Endothelial cell of umbilical vein (primary cell): ENCODE measurements around the gene GAK. TPM values are rescaled to one million over a fixed set of nuclear protein-coding genes. Genes with fewer than 3 reads are reported as not detected.

Experiments used
- BruUV-seq: library from RNA; stranded (reverse); fragments of 400-500 nt; replicated peaks from 2 replicates; lab custom pipeline; 2021; lab: Mats Ljungman, UMichigan
- CTCF ChIA-PET: fragments of 300-600, 350-600 bp; sonication (Branson Sonifier 250); formaldehyde crosslinking; loops from one replicate; lab custom pipeline; 2021; ENCODE audit warnings: antibody characterized with exemption, inconsistent platforms; lab: Charles Lee
- POLR2A ChIA-PET: fragments of 300-600, 350-600 bp; sonication (Branson Sonifier 250); formaldehyde crosslinking; loops from one replicate; lab custom pipeline; 2021; ENCODE audit warnings: antibody characterized with exemption, inconsistent platforms; lab: Charles Lee
- DNase-seq: peaks from one replicate; pipeline ENCODE4 v3.0.0-alpha.2; 2011; ENCODE audit warnings: low read depth, low spot score
- FAIRE-seq: peaks from 2 replicates; lab custom pipeline; 2011; peaks lifted over from hg19 to GRCh38; lab: Jason Lieb, UNC
- H2AFZ ChIP-seq: 2 replicates; pipeline ENCODE4 v1.6.0; 2012; ENCODE audit warnings: low read depth, low read length, control low read depth, inconsistent platforms
- H3K27ac ChIP-seq: 2 replicates; pipeline ENCODE4 v1.5.1; 2011; ENCODE audit warnings: low read depth, mild to moderate bottlenecking, control low read depth, low read length, moderate library complexity; ENCODE audit not compliant: insufficient read depth
- H3K27me3 ChIP-seq, 2 experiments: 2 replicates each; pipeline versions ENCODE4 v1.6.0 to v1.6.1; 2011; ENCODE audit warnings: low read length in 2 of 2, mixed read lengths in 1 of 2; ENCODE audit not compliant: control insufficient read depth in 2 of 2, insufficient read depth in 2 of 2
- H3K36me3 ChIP-seq, 2 experiments: 2 replicates in 1 of 2; 3 replicates in 1 of 2; pipeline ENCODE4 v1.5.1; 2011; ENCODE audit warnings: low read length in 2 of 2, mild to moderate bottlenecking in 1 of 2, moderate library complexity in 1 of 2; ENCODE audit not compliant: control insufficient read depth in 2 of 2, insufficient read depth in 2 of 2; ENCODE audit errors: extremely low read depth in 1 of 2
- H3K4me1 ChIP-seq: 3 replicates; pipeline ENCODE4 v1.5.1; 2011; ENCODE audit warnings: mild to moderate bottlenecking, low read length; ENCODE audit not compliant: control insufficient read depth, insufficient read depth; ENCODE audit errors: extremely low read depth
- H3K4me2 ChIP-seq: 2 replicates; pipeline ENCODE4 v1.6.1; 2011; ENCODE audit warnings: low read length, control low read depth, mixed read lengths; ENCODE audit not compliant: insufficient read depth
- H3K4me3 ChIP-seq, 3 experiments: fragments of 200-600 bp in 1 of 3; sonication (generic), shearing (Covaris generic) in 1 of 3; replicated peaks in 1 of 3; 2 replicates each; pipeline ENCODE4 v1.5.1; 2011 to 2016; ENCODE audit warnings: control low read depth in 3 of 3, low read length in 3 of 3, mild to moderate bottlenecking in 2 of 3, inconsistent platforms in 1 of 3, low read depth in 1 of 3, moderate library complexity in 1 of 3; ENCODE audit not compliant: insufficient read depth in 1 of 3
- H3K79me2 ChIP-seq: 2 replicates; pipeline ENCODE4 v1.6.0; 2012; ENCODE audit warnings: low read length, inconsistent platforms; ENCODE audit not compliant: control insufficient read depth, insufficient read depth
- H3K9ac ChIP-seq: replicated peaks from 2 replicates; pipeline ENCODE3; 2011; ENCODE audit warnings: low read length, control low read depth; ENCODE audit not compliant: insufficient read depth; ENCODE audit errors: extremely low read depth
- H3K9me1 ChIP-seq: replicated peaks from 3 replicates; pipeline ENCODE4 v1.6.0; 2011; ENCODE audit warnings: mild to moderate bottlenecking, low read length; ENCODE audit not compliant: control insufficient read depth, insufficient read depth; ENCODE audit errors: extremely low read depth
- H3K9me3 ChIP-seq: replicated peaks from 2 replicates; pipeline ENCODE4 v1.5.1; 2012; ENCODE audit warnings: low read length, inconsistent platforms; ENCODE audit not compliant: control insufficient read depth, insufficient read depth
- H4K20me1 ChIP-seq: replicated peaks from 2 replicates; pipeline ENCODE3; 2011; ENCODE audit warnings: mild to moderate bottlenecking, low read length; ENCODE audit not compliant: control insufficient read depth, insufficient read depth; ENCODE audit errors: extremely low read depth
- CTCF ChIP-seq, 2 donors: IDR thresholded peaks; 1 replicate in 1 of 2; 2 replicates in 1 of 2; pipeline ENCODE4 v1.5.1; 2011; ENCODE audit warnings: low read length in 2 of 2, mild to moderate bottlenecking in 2 of 2, moderate library complexity in 2 of 2, control low read depth in 1 of 2, inconsistent platforms in 1 of 2, low read depth in 1 of 2; ENCODE audit not compliant: insufficient read depth in 1 of 2; ENCODE audit errors: extremely low read depth in 1 of 2
- MAX ChIP-seq: IDR thresholded peaks from 2 replicates; pipeline ENCODE4 v1.6.1; 2011; ENCODE audit not compliant: insufficient read depth, insufficient read length
- dilution Hi-C: fragments of 300-500 bp; cut with MboI; formaldehyde crosslinking; loops from one replicate; pipeline ENCODE4 v1.15.0; 2019; ENCODE audit warnings: low sequenced_read_pairs; ENCODE audit not compliant: extremely low pct_ligation_motif_present
- intact Hi-C: fragments of 100-400 bp; cut with micrococcal nuclease; formaldehyde crosslinking; loops from one replicate; pipeline ENCODE4 v1.10.0; 2022
- polyA plus RNA-seq, 4 experiments: library from polyadenylated mRNA; depleted of rRNA in 3 of 4; stranded (reverse) in 3 of 4; unstranded in 1 of 4; fragments of >200 nt; gene quantifications; 2 replicates each; pipeline versions ENCODE4 v1.2.1 to v1.2.3, GENCODE V29; 2011 to 2012; ENCODE audit warnings: missing spikeins in 1 of 4
- total RNA-seq: library from RNA; stranded (reverse); gene quantifications from 2 replicates; pipeline ENCODE4 v1.2.3, GENCODE V29; 2021

GAK gene
- total and polyA plus RNA-seq, 2 donors (not counting 3 experiments of a cell fraction or from before 2014, with no cell fraction given) = 49.6 to 109 TPM

- dilution Hi-C loops = no loop called here
- DNase-seq (no peak), FAIRE-seq (no peak)
- H3K79me2 ChIP-seq = no peaks in the 10 kb centered on the region
- H3K4me1 ChIP-seq = no peaks in the 10 kb centered on the region
- H3K36me3 ChIP-seq = no peaks in the 10 kb centered on the region
- H2AFZ ChIP-seq = no peak overlapping the region
- no peaks in the 10 kb centered on the region for H3K9me1 ChIP-seq
- no peak overlapping the region for H3K27ac ChIP-seq
- POLR2A ChIA-PET = no interaction called here
- H4K20me1 ChIP-seq = no peaks in the 10 kb centered on the region
- no peaks in the 10 kb centered on the region for H3K9me3 ChIP-seq
- intact Hi-C loops = no loop called here
- CTCF ChIA-PET = interaction anchor here (1.0 kb wide), 1 partner anchor 11 kb away, joined by 3 read pairs; no protein-coding TSS in a partner anchor
- peaks cover 10 to 11% of the 10 kb centered on the region in 2 experiments for H3K27me3 ChIP-seq
- TF ChIP-seq MAX (no peak), CTCF (IDR thresholded peaks at IDR 0.05; ENCODE audit: extremely low read depth in 1 of 2, insufficient read depth in 1 of 2, low read depth in 1 of 2, low read length in 2 of 2) (no peak)
- no peak overlapping the region for H3K9ac ChIP-seq
- BruUV-seq = no TSS peak
- H3K4me2 ChIP-seq = no peak overlapping the region
- H3K4me3 ChIP-seq = no peak overlapping the region
These were observed 101.3 kb downstream of the GAK start for GRCh38 chr4:830601-831482.
